Stimulated activated naive B cell treated with anti-CD40 and anti-IgM and Interleukin-4, amounts not matched to agents 10 μg/mL and 1 μg/mL and 100 μg/mL, for 72 hours (primary cell): ENCODE measurements around the gene SCCPDH.

Source experiments
- ATAC-seq, 2 donors: fragments of 150-1000 bp; cut with Tn5 transposase; replicated peaks; 2 replicates each; pipeline ENCODE4 v1.10.0; 2021; ENCODE audit warnings: moderate library complexity in 1 of 2
- DNase-seq: peaks from one replicate; pipeline ENCODE4 v3.0.0; 2021
- H3K27ac Mint-ChIP-seq: one replicate; pipeline ENCODE4 v1.8.0; 2022; ENCODE audit warnings: mild to moderate bottlenecking, mixed read lengths
- H3K27me3 Mint-ChIP-seq, 2 donors: one replicate each; pipeline ENCODE4 v1.8.0; 2022; ENCODE audit warnings: mixed read lengths in 2 of 2
- H3K36me3 Mint-ChIP-seq, 2 donors: one replicate each; pipeline ENCODE4 v1.8.0; 2022; ENCODE audit warnings: mixed read lengths in 2 of 2, mild to moderate bottlenecking in 1 of 2
- H3K4me1 Mint-ChIP-seq, 2 donors: one replicate each; pipeline ENCODE4 v1.8.0; 2022; ENCODE audit warnings: mixed read lengths in 2 of 2, mild to moderate bottlenecking in 1 of 2
- H3K4me3 Mint-ChIP-seq, 2 donors: one replicate each; pipeline ENCODE4 v1.8.0; 2022; ENCODE audit warnings: mild to moderate bottlenecking in 2 of 2, mixed read lengths in 2 of 2, moderate library complexity in 1 of 2
- H3K9me3 Mint-ChIP-seq, 2 donors: one replicate each; pipeline ENCODE4 v1.8.0; 2022; ENCODE audit warnings: mixed read lengths in 2 of 2, mild to moderate bottlenecking in 1 of 2

Gene SCCPDH

DNA sequence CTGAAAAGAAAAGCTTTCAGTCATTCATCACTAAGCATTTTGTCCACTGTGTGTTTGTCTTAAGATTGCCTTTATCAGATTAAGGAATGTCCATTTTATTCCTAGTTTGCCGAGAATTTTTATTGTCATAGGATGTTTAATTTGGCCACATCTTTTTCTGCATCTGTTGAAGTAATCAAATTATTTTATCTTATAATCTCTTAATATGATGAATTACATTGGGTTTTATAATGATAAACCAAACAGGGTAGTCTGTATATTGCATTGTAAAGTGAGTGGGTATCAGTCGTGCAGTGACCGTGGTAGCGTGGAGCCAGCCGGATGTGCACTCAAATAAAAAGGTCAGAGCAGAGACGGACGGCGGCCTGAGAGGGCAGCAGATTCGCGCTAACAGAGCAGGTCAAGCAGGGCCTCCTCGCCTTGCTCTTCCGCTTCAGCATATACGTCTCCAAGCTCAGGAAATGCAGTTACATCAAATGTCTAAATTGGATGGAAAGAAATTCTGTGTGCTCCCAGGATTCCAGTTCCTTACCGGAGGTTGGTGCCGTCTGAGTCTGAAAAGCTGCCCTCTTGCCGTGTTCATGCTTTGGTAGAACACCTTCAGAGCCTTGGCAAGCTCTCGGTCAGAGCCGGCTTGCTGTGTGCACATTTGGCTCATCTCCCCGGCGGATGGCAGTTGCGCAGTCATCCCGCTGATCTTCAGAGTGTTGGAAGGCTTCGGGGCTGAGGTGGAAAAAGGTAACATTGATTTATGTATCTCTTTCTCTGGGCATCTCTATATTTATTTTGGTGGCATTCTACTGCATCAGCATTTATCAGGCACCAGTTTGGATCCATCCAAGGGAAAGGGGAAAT is 51.5 kb downstream of the SCCPDH start:
- H3K4me1 Mint-ChIP-seq, result peaks cover 0 to 9% of the 10 kb centered on the region in 2 donors
- ATAC-seq, result no peak
- H3K27me3 Mint-ChIP-seq, result no peaks in the 10 kb centered on the region

DNA sequence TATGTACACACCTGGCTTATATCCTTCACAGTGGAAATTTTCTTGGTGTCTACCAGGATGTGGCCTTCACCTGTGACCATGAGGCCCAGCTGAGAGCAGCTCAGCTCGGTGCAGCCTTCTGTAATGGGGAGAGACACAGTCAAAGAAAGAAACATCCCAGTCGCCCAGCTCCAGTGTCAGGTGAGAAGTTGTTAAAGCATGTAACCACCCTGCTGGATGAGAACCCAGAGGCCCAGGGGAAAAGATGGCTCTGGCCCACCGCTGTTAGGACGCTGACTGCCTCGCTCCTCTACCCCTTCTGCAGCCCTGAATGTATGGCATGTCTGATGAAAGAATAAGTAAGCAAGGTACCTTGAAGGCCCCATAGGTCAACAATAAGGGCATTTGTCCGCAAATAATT is 52.7 kb downstream of the SCCPDH start:
- Mint-ChIP-seq H3K36me3 (peaks cover 32 to 61% of the 10 kb centered on the region in 2 donors), H3K27me3 (peaks cover 4 to 7% of the 10 kb centered on the region in 2 donors), H3K4me3 (no peak overlapping the region), H3K9me3 (peaks cover 0 to 5% of the 10 kb centered on the region in 2 donors), H3K4me1 (peaks cover 0 to 10% of the 10 kb centered on the region in 2 donors), H3K27ac (no peak overlapping the region)
- no peak for DNase-seq
- no peak for ATAC-seq

More for the DNA sequence above, 51.5 kb downstream of the SCCPDH start:
- DNase-seq, result no peak
- peaks cover 0 to 5% of the 10 kb centered on the region in 2 donors for H3K9me3 Mint-ChIP-seq
- peaks cover 28 to 57% of the 10 kb centered on the region in 2 donors for H3K36me3 Mint-ChIP-seq
- no peak overlapping the region for H3K27ac Mint-ChIP-seq
- no peak overlapping the region for H3K4me3 Mint-ChIP-seq

DNA sequence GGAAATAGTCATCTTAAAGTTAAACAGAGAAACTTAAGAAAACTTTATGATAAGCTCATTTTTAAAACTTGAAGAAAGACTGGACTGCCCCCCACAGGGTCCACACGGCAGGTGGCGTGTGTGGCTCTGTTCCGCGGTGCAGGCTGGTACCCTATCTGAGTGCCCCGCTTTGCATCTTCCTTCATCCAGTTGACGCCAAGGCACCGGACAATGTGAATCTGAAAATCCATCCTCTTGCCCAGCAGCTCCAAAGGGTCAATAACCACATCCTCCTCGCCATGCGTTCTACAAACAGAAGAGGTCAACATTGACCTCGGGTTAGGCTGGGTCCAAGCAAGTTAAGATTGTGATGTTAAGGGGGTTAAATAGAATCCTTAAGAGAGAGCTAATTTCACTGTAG is 54.5 kb downstream of the SCCPDH start:
- H3K4me3 Mint-ChIP-seq, result no peak overlapping the region
- DNase-seq, result no peak
- H3K27ac Mint-ChIP-seq, result no peak overlapping the region
- peaks cover 20 to 53% of the 10 kb centered on the region in 2 donors for H3K36me3 Mint-ChIP-seq
- H3K9me3 Mint-ChIP-seq, result peaks cover 0 to 4% of the 10 kb centered on the region in 2 donors
- peaks cover 14 to 18% of the 10 kb centered on the region in 2 donors for H3K27me3 Mint-ChIP-seq
- ATAC-seq, result no peak
- H3K4me1 Mint-ChIP-seq, result peaks cover 5 to 11% of the 10 kb centered on the region in 2 donors

DNA sequence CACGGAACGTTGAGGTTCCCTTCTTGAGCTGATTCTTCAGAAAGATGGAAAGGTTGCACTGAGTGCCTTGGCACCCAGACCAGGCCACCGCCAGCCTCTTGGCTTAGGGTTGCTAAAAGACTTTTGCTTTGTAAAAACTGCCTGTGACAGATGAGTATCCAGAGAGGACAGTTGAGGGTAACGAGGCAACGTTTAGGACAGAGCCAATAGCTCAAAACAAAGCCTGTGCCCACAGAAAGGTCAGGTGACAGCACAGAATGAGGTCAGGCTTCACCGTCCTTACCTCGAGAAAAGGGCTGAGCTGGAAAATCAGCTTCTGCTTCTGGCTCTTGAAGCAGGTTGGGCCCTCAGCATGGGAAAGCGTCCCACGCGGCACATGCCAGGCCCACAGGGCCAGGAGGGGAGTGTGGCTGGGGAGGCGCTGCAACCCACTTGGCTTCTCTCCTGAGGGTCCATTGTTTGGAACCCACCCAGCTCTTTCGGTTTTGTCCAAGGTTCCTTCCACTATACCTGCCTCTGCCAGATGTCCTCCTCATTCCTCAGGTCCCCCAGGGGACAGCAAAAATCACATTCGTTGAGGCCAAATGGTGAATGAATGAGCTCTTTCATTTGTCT is 55.5 kb downstream of the SCCPDH start:
- Mint-ChIP-seq H3K4me1 (peaks cover 9 to 20% of the 10 kb centered on the region in 2 donors), H3K27me3 (peaks cover 18 to 19% of the 10 kb centered on the region in 2 donors), H3K36me3 (peaks cover 20 to 45% of the 10 kb centered on the region in 2 donors), H3K9me3 (no peaks in the 10 kb centered on the region), H3K27ac (no peak overlapping the region), H3K4me3 (no peak overlapping the region)
- no peak for DNase-seq
- ATAC-seq, result no peak

DNA sequence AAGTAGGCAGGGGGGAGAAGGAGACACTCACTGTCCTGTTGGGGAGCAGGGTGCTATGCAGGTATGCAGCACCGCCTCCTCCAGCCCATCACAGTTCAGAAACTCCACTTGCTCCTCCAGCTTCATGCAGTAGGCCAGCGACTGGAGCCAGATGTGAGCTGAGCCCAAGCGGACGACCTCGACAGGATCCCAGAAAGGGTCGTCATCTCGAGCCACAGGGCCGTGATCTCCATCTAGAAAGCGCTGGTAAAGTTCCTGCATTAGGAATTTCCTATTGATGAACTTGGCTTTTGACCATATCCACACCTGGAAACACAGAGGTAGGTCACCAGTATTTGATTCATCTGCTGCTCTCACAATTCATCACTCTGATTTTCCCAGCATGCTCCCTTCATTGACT is 56.1 kb downstream of the SCCPDH start:
- Mint-ChIP-seq H3K27me3 (peaks cover 19 to 24% of the 10 kb centered on the region in 2 donors), H3K9me3 (no peaks in the 10 kb centered on the region), H3K27ac (no peak overlapping the region), H3K4me1 (peaks cover 11 to 24% of the 10 kb centered on the region in 2 donors), H3K36me3 (peaks cover 20 to 44% of the 10 kb centered on the region in 2 donors), H3K4me3 (no peak overlapping the region)
- no peak for DNase-seq
- no peak for ATAC-seq

DNA sequence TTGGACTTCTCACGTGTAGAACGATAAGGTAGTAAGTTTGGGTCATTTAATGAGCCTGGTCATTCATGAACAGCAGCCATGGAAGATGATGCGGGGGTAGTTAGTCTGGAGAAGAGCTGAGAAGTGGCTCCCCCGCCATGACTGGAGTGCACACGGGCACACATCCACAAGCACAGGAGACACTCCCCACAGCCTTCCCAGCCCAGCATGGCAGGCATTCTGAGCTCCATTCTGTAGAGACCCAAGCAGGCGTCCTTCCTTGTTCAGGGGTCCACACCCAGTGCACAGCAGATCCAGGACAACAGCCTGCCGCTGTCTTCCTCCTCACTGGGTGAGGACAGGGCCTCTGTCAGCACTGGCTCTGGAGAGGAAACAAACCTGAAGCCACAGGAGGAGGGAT is 57.0 kb downstream of the SCCPDH start:
- DNase-seq, result no peak
- H3K9me3 Mint-ChIP-seq, result peaks cover 3 to 4% of the 10 kb centered on the region in 2 donors
- H3K4me1 Mint-ChIP-seq, result peaks cover 11 to 24% of the 10 kb centered on the region in 2 donors
- H3K27ac Mint-ChIP-seq, result no peak overlapping the region
- ATAC-seq, result no peak
- no peak overlapping the region for H3K4me3 Mint-ChIP-seq
- peaks cover 16 to 38% of the 10 kb centered on the region in 2 donors for H3K36me3 Mint-ChIP-seq
- H3K27me3 Mint-ChIP-seq, result peaks cover 19 to 31% of the 10 kb centered on the region in 2 donors

DNA sequence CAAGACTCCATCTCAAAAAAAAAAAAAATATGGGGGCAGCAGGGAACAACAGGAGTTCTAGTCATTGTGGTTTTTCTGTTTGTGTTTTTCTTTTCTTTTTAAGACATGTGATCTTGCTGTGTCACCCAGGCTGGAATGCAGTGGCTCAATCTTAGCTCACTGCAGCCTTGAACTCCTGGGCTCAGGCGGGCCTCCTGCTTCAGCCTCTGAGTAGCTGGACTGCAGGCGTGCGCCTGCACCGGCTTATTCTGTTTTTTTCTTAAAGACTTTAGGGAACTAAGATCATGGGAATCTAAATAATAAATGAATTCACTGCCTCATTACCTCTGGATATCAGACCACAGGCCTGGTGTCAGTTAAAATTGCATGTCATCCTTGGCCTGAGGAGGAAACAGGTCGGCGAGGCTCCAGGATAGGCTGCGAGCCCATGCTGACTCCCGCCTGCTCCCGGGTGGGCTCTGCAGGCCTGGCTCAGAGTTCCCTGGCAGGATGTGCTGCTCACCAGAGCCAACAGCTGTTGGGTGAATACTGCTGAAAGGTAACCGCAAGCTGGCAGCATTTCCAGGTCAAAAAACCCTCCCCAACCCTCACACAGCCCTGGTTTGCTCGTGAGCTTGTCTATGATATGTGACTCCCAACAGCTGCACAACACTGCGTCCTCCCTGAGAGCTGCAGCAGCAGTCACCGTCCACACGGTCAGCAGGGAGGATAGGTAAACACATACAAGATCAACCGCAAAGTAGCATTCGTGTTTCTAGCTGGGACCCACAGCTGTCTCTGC is 58.1 kb downstream of the SCCPDH start:
- peaks cover 19 to 31% of the 10 kb centered on the region in 2 donors for H3K27me3 Mint-ChIP-seq
- peaks cover 9 to 27% of the 10 kb centered on the region in 2 donors for H3K36me3 Mint-ChIP-seq
- no peak for DNase-seq
- H3K27ac Mint-ChIP-seq, result peak overlapping the region; percentile 53
- ATAC-seq, result peak; percentile 42 to 60
- peaks cover 3 to 4% of the 10 kb centered on the region in 2 donors for H3K9me3 Mint-ChIP-seq
- H3K4me3 Mint-ChIP-seq, result no peak overlapping the region
- H3K4me1 Mint-ChIP-seq, result peaks cover 11 to 24% of the 10 kb centered on the region in 2 donors

DNA sequence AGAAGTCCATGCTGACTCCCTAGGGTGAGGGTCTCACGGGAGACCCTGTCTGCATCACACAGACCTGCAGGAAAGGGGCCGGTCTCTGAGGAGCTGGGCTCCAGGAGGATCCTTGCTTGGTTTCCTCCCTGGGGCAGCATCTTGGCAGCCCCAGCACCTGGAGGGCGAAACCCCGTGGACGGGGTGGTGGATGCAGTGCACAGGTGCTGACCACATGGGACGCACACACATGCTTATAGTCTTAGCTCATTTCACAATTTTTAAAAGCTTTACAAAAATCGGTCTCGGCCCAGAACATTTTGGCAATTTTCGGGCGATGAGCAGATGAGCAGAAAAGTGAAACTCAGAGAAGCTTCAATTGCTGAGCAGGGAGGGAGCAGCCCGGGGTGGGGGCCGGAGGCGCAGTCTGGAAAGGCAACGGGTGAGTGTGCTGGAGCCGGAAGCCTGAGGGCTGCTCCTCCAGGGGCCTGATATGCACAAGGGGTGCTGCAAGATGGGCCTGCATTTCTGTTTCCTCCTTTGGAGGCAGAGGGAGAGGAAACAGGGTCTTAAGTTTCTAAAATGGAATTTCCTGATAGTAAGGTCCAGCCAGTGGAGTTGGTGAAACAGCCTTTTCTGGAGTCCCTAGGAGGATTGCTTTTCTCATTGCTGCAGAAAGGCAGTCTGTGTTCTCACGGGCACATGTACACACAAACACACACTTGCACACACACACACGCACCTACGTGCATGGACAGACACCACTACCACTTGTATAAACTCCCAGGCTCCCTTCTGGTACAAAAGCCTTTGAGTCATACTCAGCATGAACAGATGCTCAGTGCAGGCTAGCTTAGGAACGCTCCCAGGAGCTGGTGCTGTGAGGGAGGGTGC is 60.6 kb downstream of the SCCPDH start:
- H3K36me3 Mint-ChIP-seq, result peaks cover 9 to 23% of the 10 kb centered on the region in 2 donors
- peak overlapping the region; percentile 37 for H3K27ac Mint-ChIP-seq
- DNase-seq (no peak), ATAC-seq (peak; percentile 63 to 64)
- peak overlapping the region; percentile 64 to 67 for H3K4me3 Mint-ChIP-seq
- peaks cover 3 to 4% of the 10 kb centered on the region in 2 donors for H3K9me3 Mint-ChIP-seq
- peaks cover 11 to 24% of the 10 kb centered on the region in 2 donors for H3K4me1 Mint-ChIP-seq
- peaks cover 30 to 45% of the 10 kb centered on the region in 2 donors for H3K27me3 Mint-ChIP-seq

DNA sequence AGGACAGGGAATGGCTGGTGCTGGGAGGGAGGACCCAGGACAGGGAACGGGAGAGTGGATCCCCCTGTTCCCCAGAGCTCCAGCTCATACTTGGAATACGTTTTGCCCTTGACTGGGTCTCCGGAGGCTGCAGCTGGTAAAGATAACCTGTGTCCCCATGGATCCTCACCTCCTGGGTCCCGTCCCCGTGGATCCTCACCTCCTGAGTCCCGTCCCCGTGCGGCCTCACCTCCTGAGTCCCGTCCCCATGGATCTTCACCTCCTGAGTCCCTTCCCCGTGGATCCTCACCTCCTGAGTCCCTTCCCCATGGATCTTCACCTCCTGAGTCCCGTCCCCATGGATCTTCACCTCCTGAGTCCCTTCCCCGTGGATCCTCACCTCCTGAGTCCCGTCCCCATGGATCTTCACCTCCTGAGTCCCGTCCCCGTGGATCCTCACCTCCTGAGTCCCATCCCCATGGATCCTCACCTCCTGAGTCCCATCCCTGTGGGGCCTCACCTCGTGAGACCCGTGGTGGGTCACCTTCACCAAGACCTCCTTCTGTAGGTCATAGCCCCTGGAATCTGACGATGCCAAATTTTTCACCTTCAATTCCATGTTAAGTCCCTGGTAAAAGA is 61.4 kb downstream of the SCCPDH start:
- Mint-ChIP-seq H3K4me3 (no peak overlapping the region), H3K4me1 (peaks cover 11 to 24% of the 10 kb centered on the region in 2 donors), H3K9me3 (peaks cover 3 to 4% of the 10 kb centered on the region in 2 donors), H3K27ac (no peak overlapping the region), H3K27me3 (peaks cover 37 to 50% of the 10 kb centered on the region in 2 donors), H3K36me3 (peaks cover 7 to 16% of the 10 kb centered on the region in 2 donors)
- no peak for DNase-seq
- ATAC-seq, result no peak

DNA sequence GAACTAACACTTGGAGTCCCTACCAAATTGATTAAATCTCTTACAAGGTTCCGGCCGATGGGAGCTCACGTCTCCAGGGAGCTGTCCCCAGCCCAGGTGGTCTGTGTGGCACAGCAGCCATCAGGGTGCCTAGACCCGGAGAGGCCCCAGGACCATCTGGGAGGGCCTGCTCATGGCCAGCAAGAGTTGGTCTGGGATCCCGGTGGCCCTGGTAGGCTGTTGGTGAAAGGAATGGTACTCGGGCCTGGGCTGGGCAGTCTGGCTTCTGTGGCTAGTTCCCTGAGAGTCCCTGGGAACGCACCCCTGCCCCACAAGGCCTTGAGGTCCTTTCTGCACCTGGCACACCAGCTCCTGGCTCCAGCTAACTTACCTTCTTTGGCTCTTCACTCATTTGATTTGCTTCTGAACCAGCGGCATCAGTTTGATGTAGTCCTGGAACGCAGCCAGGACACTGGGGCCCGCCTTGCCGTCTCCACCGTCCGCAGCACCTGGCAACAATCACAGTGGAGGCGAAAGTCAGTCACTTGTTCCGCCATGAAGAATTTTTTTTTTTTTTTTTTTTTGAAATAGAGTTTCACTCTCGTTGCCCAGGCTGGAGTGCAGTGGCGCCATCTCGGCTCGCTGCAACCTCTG is 62.5 kb downstream of the SCCPDH start:
- Mint-ChIP-seq H3K27me3 (peaks cover 34 to 48% of the 10 kb centered on the region in 2 donors), H3K4me3 (no peak overlapping the region), H3K27ac (no peak overlapping the region), H3K36me3 (peaks cover 2 to 7% of the 10 kb centered on the region in 2 donors), H3K4me1 (peaks cover 11 to 24% of the 10 kb centered on the region in 2 donors), H3K9me3 (peaks cover 3 to 4% of the 10 kb centered on the region in 2 donors)
- ATAC-seq, result no peak
- no peak for DNase-seq

DNA sequence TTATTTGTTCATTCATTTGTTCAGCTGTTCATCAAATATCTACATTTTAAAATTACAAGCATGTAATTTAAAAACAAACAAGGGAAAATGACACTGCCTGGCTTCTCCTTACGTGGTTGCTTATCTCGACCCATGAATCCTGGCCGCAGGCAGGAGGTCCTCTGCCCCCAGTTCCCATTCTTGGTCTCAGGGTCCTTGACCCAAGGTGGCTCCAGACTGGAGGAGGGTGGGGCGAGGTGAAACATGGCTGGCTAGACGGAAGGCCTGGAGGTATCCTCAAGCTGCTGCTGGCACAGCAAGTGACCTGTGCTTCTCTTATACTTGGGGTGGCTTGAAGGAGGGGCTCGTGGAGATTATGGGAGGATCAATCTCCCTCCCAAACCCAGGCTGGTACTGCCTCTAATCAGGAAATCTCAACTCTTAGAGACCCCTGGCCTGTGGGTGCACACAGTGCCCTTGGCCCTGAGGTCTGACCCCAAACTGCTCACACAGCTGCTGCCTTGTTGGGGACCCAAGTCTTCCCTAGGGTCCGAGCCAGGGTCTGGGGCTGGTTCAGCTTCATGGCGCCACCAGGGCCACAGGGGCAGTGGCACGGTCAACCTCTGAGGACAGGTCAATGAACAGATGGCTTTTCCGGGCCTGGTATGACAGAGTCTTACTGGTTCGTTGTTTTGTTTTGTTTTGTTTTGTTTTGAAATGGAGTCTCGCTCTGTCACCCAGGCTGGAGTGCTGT is 63.7 kb downstream of the SCCPDH start:
- H3K27ac Mint-ChIP-seq, result no peak overlapping the region
- H3K4me1 Mint-ChIP-seq, result peaks cover 6 to 14% of the 10 kb centered on the region in 2 donors
- no peak overlapping the region for H3K4me3 Mint-ChIP-seq
- peaks cover 2 to 3% of the 10 kb centered on the region in 2 donors for H3K36me3 Mint-ChIP-seq
- DNase-seq, result no peak
- H3K27me3 Mint-ChIP-seq, result peaks cover 28 to 42% of the 10 kb centered on the region in 2 donors
- ATAC-seq, result no peak
- peaks cover 3 to 4% of the 10 kb centered on the region in 2 donors for H3K9me3 Mint-ChIP-seq

DNA sequence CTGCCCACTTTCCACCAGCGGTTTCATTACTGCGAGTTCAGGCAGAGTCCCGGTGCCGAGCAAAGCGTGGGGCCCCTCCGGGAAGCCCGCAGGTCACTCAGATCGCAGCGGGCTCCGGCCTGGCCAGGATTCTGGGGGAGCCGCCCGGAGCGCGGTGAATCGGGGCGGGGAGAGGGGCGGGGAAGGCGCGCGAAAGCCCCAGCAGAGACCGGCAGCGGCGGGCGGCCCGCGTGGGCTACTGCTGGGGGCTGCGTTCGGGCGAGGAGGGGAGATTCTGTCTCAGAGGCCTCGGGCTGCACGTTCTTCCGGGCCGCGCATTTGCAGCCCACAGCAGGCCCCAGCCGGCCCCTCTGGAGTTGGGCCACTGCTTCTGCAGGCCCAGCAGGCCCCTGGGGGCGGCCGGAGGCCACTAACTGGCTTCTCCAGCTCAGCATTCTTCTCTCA is 64.7 kb downstream of the SCCPDH start:
- Mint-ChIP-seq H3K4me3 (peak overlapping the region; percentile 25 to 35), H3K27me3 (peaks cover 28 to 40% of the 10 kb centered on the region in 2 donors), H3K4me1 (peaks cover 6 to 12% of the 10 kb centered on the region in 2 donors), H3K27ac (no peak overlapping the region), H3K36me3 (peaks cover 2 to 3% of the 10 kb centered on the region in 2 donors), H3K9me3 (peaks cover 3 to 4% of the 10 kb centered on the region in 2 donors)
- ATAC-seq (peak; percentile 14 to 17), DNase-seq (no peak)
